ENCODE measurements around the gene OR10H2. TPM values are rescaled to one million over a fixed set of nuclear protein-coding genes. Genes with fewer than 3 reads are reported as not detected.

The OR10H2 gene
- total and polyA plus RNA-seq, 2 of the 8 experiments (the other 6 are each of a cell fraction or from before 2014, with no cell fraction given), result not detected

DNA sequence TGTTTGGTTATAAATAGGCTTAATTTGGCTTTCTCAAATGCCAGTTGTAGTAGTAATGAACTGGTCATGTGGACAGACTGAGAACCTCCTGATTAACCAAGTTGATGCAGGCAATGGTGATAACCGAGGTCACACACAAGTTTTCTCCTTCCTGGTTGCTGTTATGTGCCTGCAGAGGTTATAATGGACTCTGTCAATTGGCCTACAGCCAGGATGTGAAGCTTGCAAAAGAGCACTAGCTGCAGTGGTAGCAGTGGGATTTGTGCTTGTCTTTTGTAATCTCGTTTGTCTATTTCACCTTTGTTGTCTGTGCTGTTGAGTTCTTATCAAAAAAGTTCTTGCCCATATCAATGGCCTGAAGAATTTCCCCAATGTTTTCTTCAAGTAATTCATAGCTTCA is 30.6 kb downstream of the OR10H2 start:
- Histone ChIP-seq H3K23ac (ENCODE audit: insufficient read length) (no peak overlapping the region), H2BK120ac (replicated peaks; ENCODE audit: low read depth, low read length) (no peak overlapping the region), H2BK20ac (ENCODE audit: low read length) (no peak overlapping the region), H3K27ac (ENCODE audit: low read depth, low read length) (no peak overlapping the region), H3K9me3 (ENCODE audit: insufficient read depth in 2 of 2, low read depth in 1 of 2, low read length in 1 of 2) (peaks cover 62 to 72% of the 10 kb centered on the region in 2 experiments), H2BK12ac (ENCODE audit: low read depth, low read length) (no peak overlapping the region), H3K4me1 (replicated peaks in 1 of 4; ENCODE audit: control insufficient read depth in 3 of 4, insufficient read depth in 4 of 4, low read length in 3 of 4) (no peaks in the 10 kb centered on the region), H3K36me3 (ENCODE audit: control insufficient read depth in 2 of 4, insufficient read depth in 4 of 4, low read length in 3 of 4) (no peaks in the 10 kb centered on the region), H3K27me3 (replicated peaks in 1 of 4; ENCODE audit: control insufficient read depth in 3 of 4, extremely low read depth in 1 of 4, insufficient read depth in 3 of 4, low read length in 3 of 4) (no peaks in the 10 kb centered on the region), H4K8ac (ENCODE audit: extremely low read depth, insufficient read depth, low read length) (no peak overlapping the region), H3K56ac (replicated peaks; ENCODE audit: insufficient read length, low read depth, low read length) (no peak overlapping the region), H3K4me2 (ENCODE audit: insufficient read depth in 1 of 2, low read depth in 2 of 2, low read length in 2 of 2) (no peak overlapping the region), H3K14ac (ENCODE audit: insufficient read length) (no peak overlapping the region), H2AK5ac (ENCODE audit: low read depth, low read length) (no peak overlapping the region), H3K4me3 (ENCODE audit: extremely low read depth in 1 of 4, insufficient read depth in 2 of 4, low read depth in 3 of 4, low read length in 4 of 4) (no peak overlapping the region), H2BK15ac (ENCODE audit: low read length) (no peak overlapping the region), H4K20me1 (replicated peaks in 1 of 2; ENCODE audit: control insufficient read depth in 1 of 2, insufficient read depth in 2 of 2, low read length in 2 of 2) (no peaks in the 10 kb centered on the region), H3K23me2 (ENCODE audit: low read depth, low read length) (no peaks in the 10 kb centered on the region), H3K9ac (replicated peaks in 1 of 4; ENCODE audit: extremely low read depth in 1 of 4, low read depth in 3 of 4, low read length in 3 of 4) (no peak overlapping the region), H2BK5ac (ENCODE audit: low read depth, low read length) (no peak overlapping the region), H3K79me2 (ENCODE audit: control insufficient read depth in 1 of 2, insufficient read depth in 2 of 2, low read length in 2 of 2) (no peaks in the 10 kb centered on the region), H3K4ac (replicated peaks; ENCODE audit: insufficient read length, low read depth, low read length) (no peak overlapping the region), H2AFZ (ENCODE audit: low read length) (no peak overlapping the region), H4K91ac (replicated peaks; ENCODE audit: insufficient read length, low read length) (no peak overlapping the region), H3K18ac (ENCODE audit: extremely low read depth, low read length) (no peak overlapping the region), H4K5ac (ENCODE audit: insufficient read length, low read depth, low read length) (no peak overlapping the region), H3K79me1 (ENCODE audit: low read depth, low read length) (no peaks in the 10 kb centered on the region)
- no peak for FAIRE-seq
- POLR2A ChIA-PET (ENCODE audit: partially characterized antibody), result no interaction called here
- WGBS, 2 experiments (ENCODE audit: extremely low coverage in 1 of 2, insufficient coverage in 1 of 2, insufficient read length in 1 of 2, insufficient replicate concordance in 2 of 2, low coverage in 1 of 2, low lambda C conversion rate in 2 of 2, missing lambda C conversion rate in 1 of 2), result 72% methylated on average over 2 of the region's 2 CpGs; no CpG with 5 or more reads in 1 of the 2 experiments
- TF ChIP-seq, protein P1, sequence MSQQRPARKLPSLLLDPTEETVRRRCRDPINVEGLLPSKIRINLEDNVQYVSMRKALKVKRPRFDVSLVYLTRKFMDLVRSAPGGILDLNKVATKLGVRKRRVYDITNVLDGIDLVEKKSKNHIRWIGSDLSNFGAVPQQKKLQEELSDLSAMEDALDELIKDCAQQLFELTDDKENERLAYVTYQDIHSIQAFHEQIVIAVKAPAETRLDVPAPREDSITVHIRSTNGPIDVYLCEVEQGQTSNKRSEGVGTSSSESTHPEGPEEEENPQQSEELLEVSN (IDR thresholded peaks at IDR 0.05), result no peak
- TF ChIP-seq POLR2AphosphoS5 (IDR thresholded peaks at IDR 0.05; ENCODE audit: low read depth, low read length) (no peak), EP300 (IDR thresholded peaks at IDR 0.05; ENCODE audit: borderline replicate concordance in 1 of 2, low read depth in 2 of 2, low read length in 2 of 2) (no peak), HDAC2 (IDR thresholded peaks at IDR 0.05; ENCODE audit: borderline replicate concordance in 1 of 2, low read depth in 2 of 2, low read length in 2 of 2) (no peak), SIX5 (IDR thresholded peaks at IDR 0.05; ENCODE audit: low read depth, low read length) (no peak)
- no peak for DNase-seq (ENCODE audit: low read depth in 1 of 2, low spot score in 2 of 2)
- CTCF ChIA-PET (ENCODE audit: partially characterized antibody), result no interaction called here

All from H1 (cell line).